Left renal pelvis (tissue), 4 donors: ENCODE data around the gene GH1. TPM values are rescaled to one million over a fixed set of nuclear protein-coding genes. Genes with fewer than 3 reads are reported as not detected.
"Not testable (repeated sequence)": the region's sequence is repeated elsewhere in the genome, so short reads cannot be mapped to it uniquely, and the experiment has no call there.

Source experiments
- DNase-seq, 4 donors: peaks; one replicate each; pipeline ENCODE4 v3.0.0-alpha.2; 2013; ENCODE audit warnings: low read depth in 4 of 4, low spot score in 3 of 4
- polyA plus RNA-seq, 4 donors: library from polyadenylated mRNA; unstranded; fragments of 120-200 nt; gene quantifications; one replicate each; pipeline ENCODE4 v1.2.1, GENCODE V29; 2013; ENCODE audit not compliant: insufficient read length in 4 of 4

GH1 gene
- polyA plus RNA-seq, 4 donors = not detected

- DNase-seq = not testable (repeated sequence)
Measured at GRCh38 chr17:63869491-63870291, 48.9 kb downstream of the GH1 start.

Other genes starting within 250 kb of the GH1 start
- 10 to 100 TPM; 20.0 to 37.0 (median 23.2) TPM for gene LIMD2, start 218.7 kb downstream of the GH1 start, polyA plus RNA-seq
- 10 to 100 TPM; 36.6 to 73.5 (median 44.7) TPM for gene STRADA, start 177.0 kb downstream of the GH1 start, polyA plus RNA-seq
- gene CCDC47, start 145.2 kb downstream of the GH1 start, polyA plus RNA-seq = 100 to 1,000 TPM in 2 of 4 donors, 10 to 100 TPM in 2; 60.3 to 120 (median 105) TPM
- gene DDX42, start 144.7 kb downstream of the GH1 start, polyA plus RNA-seq = 100 to 1,000 TPM; 155 to 200 (median 186) TPM
- gene PSMC5, start 91.4 kb downstream of the GH1 start, polyA plus RNA-seq = 100 to 1,000 TPM; 122 to 197 (median 173) TPM
- 10 to 100 TPM; 40.5 to 83.2 (median 59.9) TPM for gene FTSJ3, start 91.2 kb downstream of the GH1 start, polyA plus RNA-seq
- 10 to 100 TPM; 42.7 to 61.0 (median 55.5) TPM for gene SMARCD2, start 76.2 kb downstream of the GH1 start, polyA plus RNA-seq
- gene CSH2, start 45.2 kb downstream of the GH1 start, polyA plus RNA-seq = under 1 TPM in 2 of 4 donors, not detected in 2; 0.17 to 0.90 TPM
- gene GH2, start 36.9 kb downstream of the GH1 start, polyA plus RNA-seq = not detected
- 1 to 10 TPM in 1 of 4 donors, not detected in 3; 2.7 TPM for gene CSH1, start 22.3 kb downstream of the GH1 start, polyA plus RNA-seq
- not detected for gene CSHL1, start 7.6 kb downstream of the GH1 start, polyA plus RNA-seq
- 1 to 10 TPM; 1.2 to 3.5 (median 2.7) TPM for gene CD79B, start 13.5 kb upstream of the GH1 start, polyA plus RNA-seq
- 1 to 10 TPM in 2 of 4 donors, under 1 TPM in 2; 0.67 to 1.5 (median 1.1) TPM for gene SCN4A, start 54.1 kb upstream of the GH1 start, polyA plus RNA-seq
- 1 to 10 TPM; 1.2 to 3.9 (median 3.1) TPM for gene PRR29, start 79.5 kb upstream of the GH1 start, polyA plus RNA-seq
- gene ICAM2, start 101.8 kb upstream of the GH1 start, polyA plus RNA-seq = 10 to 100 TPM; 21.7 to 27.7 (median 26.7) TPM
- 1 to 10 TPM; 8.0 to 9.5 (median 9.0) TPM for gene ERN1, start 211.3 kb upstream of the GH1 start, polyA plus RNA-seq